HepG2 (cell line): ENCODE data around the gene ODC1. TPM values are rescaled to one million over a fixed set of nuclear protein-coding genes. Genes with fewer than 3 reads are reported as not detected.

Source experiments
- ATAC-seq: fragments of 200-7000 bp; cut with Tn5 transposase; 3 replicates; pipeline ENCODE4 v1.9.1; 2020; ENCODE audit warnings: mild to moderate bottlenecking, moderate library complexity
- BruUV-seq: library from RNA; stranded (reverse); fragments of 400-500 nt; replicated peaks from 2 replicates; lab custom pipeline; 2021; lab: Mats Ljungman, UMichigan
- CTCF ChIA-PET: fragments of 300-600 bp; formaldehyde crosslinking; extraction: SDS; loops from one replicate; lab custom pipeline; 2021; ENCODE audit warnings: low total read pairs, inconsistent platforms, low intra/inter-chr PET ratio; lab: Yijun Ruan, JAX
- POLR2A ChIA-PET: fragments of 350-600 bp; sonication (Branson Sonifier 250); formaldehyde crosslinking; loops from one replicate; lab custom pipeline; 2020; ENCODE audit warnings: antibody characterized with exemption, inconsistent platforms; lab: Yijun Ruan, JAX
- DNase-seq: peaks from one replicate; pipeline ENCODE4 v3.0.0-alpha.2; 2015; ENCODE audit warnings: low spot score
- FAIRE-seq: peaks from 3 replicates; lab custom pipeline; 2011; peaks lifted over from hg19 to GRCh38; lab: Jason Lieb, UNC
- H2AFZ ChIP-seq: one replicate; pipeline ENCODE4 v1.6.1; 2011; ENCODE audit warnings: low read length, inconsistent platforms
- H3K27ac ChIP-seq: fragments of 300-600 bp; 3 replicates; pipeline ENCODE4 v1.8.0; 2011; ENCODE audit warnings: mixed run types, mild to moderate bottlenecking, mixed read lengths, low read length, inconsistent platforms; ENCODE audit not compliant: insufficient read depth; ENCODE audit errors: extremely low read length
- H3K27me3 ChIP-seq, 2 experiments: fragments of 200-600 bp in 1 of 2; 2 replicates in 1 of 2; 3 replicates in 1 of 2; pipeline versions ENCODE4 v1.6.0 to v1.8.0; 2011; ENCODE audit warnings: low read length in 2 of 2, mild to moderate bottlenecking in 2 of 2, moderate library complexity in 2 of 2, inconsistent platforms in 1 of 2; ENCODE audit not compliant: insufficient read depth in 2 of 2, control insufficient read depth in 1 of 2
- H3K36me3 ChIP-seq, 2 experiments: fragments of 200-600 bp in 1 of 2; replicated peaks in 1 of 2; 2 replicates in 1 of 2; 3 replicates in 1 of 2; pipeline versions ENCODE4 v1.5.1 to v1.8.0; 2011; ENCODE audit warnings: low read length in 2 of 2, inconsistent platforms in 1 of 2; ENCODE audit not compliant: insufficient read depth in 2 of 2, control insufficient read depth in 1 of 2
- H3K4me1 ChIP-seq: 2 replicates; pipeline ENCODE4 v1.5.1; 2012; ENCODE audit warnings: low read length, inconsistent platforms; ENCODE audit not compliant: insufficient read depth
- H3K4me2 ChIP-seq: 2 replicates; pipeline ENCODE4 v1.6.0; 2011; ENCODE audit warnings: low read depth, low read length, inconsistent platforms
- H3K4me3 ChIP-seq, 3 experiments: fragments of 200-600 bp in 1 of 3; sonication (generic), shearing (Covaris generic) in 1 of 3; replicated peaks in 1 of 3; 2 replicates each; pipeline ENCODE4 v1.5.1; 2011 to 2016; ENCODE audit warnings: low read length in 3 of 3, inconsistent platforms in 2 of 3, low read depth in 2 of 3, mild to moderate bottlenecking in 2 of 3, control low read depth in 1 of 3, mixed read lengths in 1 of 3; ENCODE audit not compliant: insufficient read depth in 1 of 3
- H3K79me2 ChIP-seq: one replicate; pipeline ENCODE4 v1.6.1; 2011; ENCODE audit warnings: low read length, inconsistent platforms; ENCODE audit not compliant: insufficient read depth
- H3K9ac ChIP-seq: 2 replicates; pipeline ENCODE4 v1.6.0; 2011; ENCODE audit warnings: mild to moderate bottlenecking, low read depth, low read length, inconsistent platforms; ENCODE audit not compliant: insufficient read depth
- H3K9me3 ChIP-seq: 2 replicates; pipeline ENCODE4 v1.5.1; 2012; ENCODE audit warnings: mild to moderate bottlenecking, low read length
- H4K20me1 ChIP-seq: 2 replicates; pipeline ENCODE4 v1.6.0; 2011; ENCODE audit warnings: inconsistent platforms, mild to moderate bottlenecking, low read length, moderate library complexity; ENCODE audit not compliant: insufficient read depth
- ARNTL ChIP-seq: sonication (generic); formaldehyde crosslinking; IDR thresholded peaks from 2 replicates; pipeline ENCODE4 v1.4.0; 2020; ENCODE audit warnings: mild to moderate bottlenecking, missing genetic modification reagents
- GATA4 ChIP-seq: sonication (generic); IDR thresholded peaks from 2 replicates; pipeline ENCODE4 v1.6.1; 2016; ENCODE audit warnings: antibody characterized with exemption, low read depth, borderline replicate concordance
- RCOR2 ChIP-seq: IDR thresholded peaks from 2 replicates; pipeline ENCODE4 v1.6.1; 2016; ENCODE audit warnings: missing biosample characterization, missing genetic modification reagents
- SOX6 ChIP-seq, 2 experiments: fragments of 450-650 bp in 1 of 2; sonication (generic) in 1 of 2; formaldehyde crosslinking in 1 of 2; IDR thresholded peaks; 2 replicates each; pipeline versions ENCODE4 v1.4.0 to v1.6.1; 2017 to 2020; ENCODE audit warnings: antibody characterized with exemption in 1 of 2, mild to moderate bottlenecking in 1 of 2, missing genetic modification reagents in 1 of 2
- SP140L ChIP-seq: sonication (generic); formaldehyde crosslinking; IDR thresholded peaks from 2 replicates; pipeline ENCODE4 v1.4.0; 2020; ENCODE audit warnings: missing genetic modification reagents, borderline replicate concordance
- ZFX ChIP-seq: sonication (generic); formaldehyde crosslinking; IDR thresholded peaks from 2 replicates; pipeline ENCODE4 v1.4.0; 2020; ENCODE audit warnings: mild to moderate bottlenecking, low read depth, missing genetic modification reagents, moderate library complexity
- ZMYM3 ChIP-seq: sonication (generic); formaldehyde crosslinking; IDR thresholded peaks from 2 replicates; pipeline ENCODE4 v1.5.1; 2020; ENCODE audit warnings: mild to moderate bottlenecking, missing genetic modification reagents
- ZNF274 ChIP-seq: sonication (generic); formaldehyde crosslinking; IDR thresholded peaks from 2 replicates; pipeline ENCODE4 v1.5.1; 2020; ENCODE audit warnings: mild to moderate bottlenecking, missing genetic modification reagents
- ZNF430 ChIP-seq: sonication (generic); formaldehyde crosslinking; IDR thresholded peaks from 2 replicates; pipeline ENCODE4 v1.9.0; 2021; ENCODE audit warnings: mild to moderate bottlenecking, missing genetic modification reagents
- ZNF674 ChIP-seq: sonication (generic); formaldehyde crosslinking; IDR thresholded peaks from 2 replicates; pipeline ENCODE4 v1.5.0; 2020; ENCODE audit warnings: low read depth, mild to moderate bottlenecking, missing genetic modification reagents
- ZNF709 ChIP-seq: sonication (generic); formaldehyde crosslinking; IDR thresholded peaks from 2 replicates; pipeline ENCODE4 v1.5.0; 2020; ENCODE audit warnings: mild to moderate bottlenecking, missing genetic modification reagents
- ZNF724P ChIP-seq: sonication (generic); formaldehyde crosslinking; IDR thresholded peaks from 2 replicates; pipeline ENCODE4 v1.8.0; 2022; ENCODE audit warnings: missing genetic modification reagents, borderline replicate concordance
- WGBS: methylation state at CpG from one replicate; pipeline ENCODE4 v1.1.6; 2017; ENCODE audit warnings: low lambda C conversion rate; 5-methylcytosine and 5-hydroxymethylcytosine counted together
- in situ Hi-C: cut with HindIII; loops from 2 replicates; pipeline ENCODE4 v1.10.0; 2017; ENCODE audit warnings: low pct_unique_long_range_greater_than_20kb; ENCODE audit not compliant: extremely low pct_ligation_motif_present
- intact Hi-C: fragments of 100-400 bp; cut with micrococcal nuclease; formaldehyde crosslinking; loops from one replicate; pipeline ENCODE4 v1.10.0; 2022; ENCODE audit not compliant: unreplicated experiment
- polyA plus RNA-seq, 8 experiments: library from polyadenylated mRNA; depleted of rRNA in 3 of 8; stranded (reverse) in 7 of 8; unstranded in 1 of 8; fragments of >200 nt; fragmentation: Illumina TruSeq in 4 of 8; extraction: Trizol in 4 of 8; gene quantifications; 2 replicates each; pipeline versions ENCODE4 v1.2.1 to v1.2.3, GENCODE V29; 2011 to 2016; ENCODE audit warnings: low read depth in 4 of 8, missing spikeins in 1 of 8, mixed read lengths in 1 of 8; ENCODE audit not compliant: insufficient read depth in 1 of 8
- total RNA-seq, 5 experiments: library from RNA; depleted of rRNA; stranded (reverse); fragments of >200 nt; fragmentation: Illumina TruSeq; extraction: Trizol; gene quantifications; 2 replicates each; pipeline ENCODE4 v1.2.3, GENCODE V29; 2016; ENCODE audit warnings: low read depth in 1 of 5
- TF ChIP-seq, protein P1 (sequence below): sonication (generic); formaldehyde crosslinking; IDR thresholded peaks from 2 replicates; pipeline ENCODE4 v1.5.1; 2020; ENCODE audit warnings: mild to moderate bottlenecking, missing genetic modification reagents, moderate library complexity
- TF ChIP-seq, protein P2 (sequence below): sonication (generic); formaldehyde crosslinking; IDR thresholded peaks from 2 replicates; pipeline ENCODE4 v1.4.0; 2020; ENCODE audit warnings: missing genetic modification reagents

Gene ODC1
- total and polyA plus RNA-seq, 2 of the 13 experiments (the other 11 are each of a cell fraction or from before 2014, with no cell fraction given): 142 to 371 TPM

DNA sequence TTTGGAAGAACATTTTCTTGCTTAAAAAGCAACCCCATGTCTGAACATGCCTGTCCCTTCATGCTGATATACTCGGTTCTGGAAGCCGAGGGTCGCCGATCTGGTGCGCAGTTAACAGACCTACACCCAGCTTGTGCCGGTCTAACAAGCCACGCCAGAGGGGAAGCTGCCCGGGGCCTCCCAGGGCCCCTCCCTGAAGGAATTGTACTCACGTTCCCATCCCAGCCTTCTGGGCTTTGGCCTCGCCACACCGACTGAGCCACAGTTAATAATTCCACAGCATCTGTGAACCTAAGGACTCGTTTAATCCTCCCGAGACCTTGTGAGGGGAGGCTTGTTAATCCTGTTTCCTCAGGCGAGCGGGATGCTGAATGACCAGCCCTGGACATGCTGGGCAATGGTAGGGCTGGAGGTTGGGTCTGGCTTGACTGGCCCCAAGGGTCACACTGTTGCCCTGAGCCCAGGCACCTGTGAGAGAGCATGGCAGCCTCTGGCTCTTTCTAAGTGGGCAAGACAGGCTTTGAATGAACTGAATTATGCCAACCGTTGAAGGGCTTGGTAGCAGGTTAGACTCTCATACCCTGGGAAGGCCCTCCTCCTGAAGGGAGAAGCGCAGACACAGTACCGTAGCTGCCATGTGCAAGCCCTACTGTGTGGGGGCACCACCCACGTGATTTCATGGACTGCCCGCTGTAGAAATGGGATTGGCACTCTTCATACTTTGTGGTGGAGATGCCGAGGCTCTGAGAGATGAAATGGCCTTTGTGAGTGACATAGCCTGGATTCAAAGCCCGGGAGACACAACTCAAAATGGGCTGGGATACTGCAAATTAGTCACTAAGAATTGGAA is 27.9 kb upstream of the ODC1 start:
- H3K36me3 ChIP-seq: no peaks in the 10 kb centered on the region
- peaks cover 17 to 69% of the 10 kb centered on the region in 2 experiments; a peak in 4 of 5 replicates for H3K27me3 ChIP-seq
- 0 out of 2 replicates have a peak, but pooled peaks have one; percentile 42 for TF ChIP-seq ZNF724P (CRISPR knock-in tag)
- 0 out of 2 replicates have a peak, but pooled peaks have one; percentile 24 for TF ChIP-seq ZNF674
- no peak for TF ChIP-seq GATA4
- intact Hi-C loops (no loop called here), in situ Hi-C loops (loop anchor here (10.0 kb wide), 1 partner anchor 189 kb away; no protein-coding TSS in a partner anchor)
- H3K4me2 ChIP-seq: peak overlapping the region; percentile 13; the same call in 1 of the 2 replicates
- no peak overlapping the region for H2AFZ ChIP-seq
- no peaks in the 10 kb centered on the region for H3K9me3 ChIP-seq
- H3K4me3 ChIP-seq: no peak overlapping the region
- CTCF ChIA-PET: no interaction called here
- DNase-seq (no peak), ATAC-seq (peak; percentile 9), FAIRE-seq (no peak)
- peaks cover 56% of the 10 kb centered on the region for H3K4me1 ChIP-seq
- no peaks in the 10 kb centered on the region for H3K79me2 ChIP-seq
- H3K9ac ChIP-seq: no peak overlapping the region
- 54% methylated on average over 20 of the region's 22 CpGs for WGBS
- no TSS peak for BruUV-seq
- POLR2A ChIA-PET: interaction anchor here (0.6 kb wide), 1 partner anchor 9 kb away, joined by 3 read pairs; no protein-coding TSS in a partner anchor
- H4K20me1 ChIP-seq: no peaks in the 10 kb centered on the region
- no peak overlapping the region for H3K27ac ChIP-seq

DNA sequence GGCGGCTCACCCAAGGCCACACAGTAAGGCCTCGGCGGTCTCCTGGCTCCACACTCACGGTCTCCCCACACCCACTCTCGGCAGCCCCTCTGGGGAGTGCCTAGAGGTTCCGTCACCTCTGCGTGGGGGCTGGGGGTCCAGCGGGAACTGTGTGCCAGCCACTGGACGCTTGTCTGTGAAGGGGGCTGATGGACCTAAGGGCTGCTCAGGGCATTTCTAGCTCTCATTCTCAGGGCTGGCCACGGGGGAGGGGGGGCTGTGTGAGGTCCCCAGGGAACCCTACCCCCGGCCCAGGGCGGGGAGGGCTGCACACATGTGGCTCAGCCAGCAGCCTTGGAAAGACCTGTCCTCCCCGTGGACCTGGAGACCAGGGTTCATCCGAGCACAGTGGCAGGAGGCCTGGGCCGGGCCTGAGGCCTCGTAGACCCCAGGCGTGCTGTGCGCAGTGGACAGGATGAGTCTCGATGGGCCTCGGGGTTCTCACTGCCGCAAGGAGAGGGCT is 27.1 kb upstream of the ODC1 start:
- DNase-seq: no peak
- Histone ChIP-seq H3K9me3 (no peaks in the 10 kb centered on the region), H3K9ac (no peak overlapping the region), H3K4me2 (no peak overlapping the region), H3K79me2 (no peaks in the 10 kb centered on the region), H3K27ac (no peak overlapping the region), H3K4me3 (no peak overlapping the region; a peak in 1 of 6 replicates), H3K36me3 (no peaks in the 10 kb centered on the region), H3K27me3 (peaks cover 17 to 76% of the 10 kb centered on the region in 2 experiments; a peak in 4 of 5 replicates), H3K4me1 (peaks cover 48% of the 10 kb centered on the region), H2AFZ (no peak overlapping the region), H4K20me1 (no peaks in the 10 kb centered on the region)
- ChIA-PET CTCF (no interaction called here), POLR2A (interaction anchor here (0.6 kb wide), 1 partner anchor 8 kb away, joined by 3 read pairs; no protein-coding TSS in a partner anchor)
- intact Hi-C loops (no loop called here), in situ Hi-C loops (loop anchor here (10.0 kb wide), 1 partner anchor 190 kb away; no protein-coding TSS in a partner anchor)
- FAIRE-seq: no peak
- no TSS peak for BruUV-seq
- ATAC-seq: peak; percentile 69
- WGBS: 53% methylated on average over 16 of the region's 21 CpGs
- TF ChIP-seq, protein P1, sequence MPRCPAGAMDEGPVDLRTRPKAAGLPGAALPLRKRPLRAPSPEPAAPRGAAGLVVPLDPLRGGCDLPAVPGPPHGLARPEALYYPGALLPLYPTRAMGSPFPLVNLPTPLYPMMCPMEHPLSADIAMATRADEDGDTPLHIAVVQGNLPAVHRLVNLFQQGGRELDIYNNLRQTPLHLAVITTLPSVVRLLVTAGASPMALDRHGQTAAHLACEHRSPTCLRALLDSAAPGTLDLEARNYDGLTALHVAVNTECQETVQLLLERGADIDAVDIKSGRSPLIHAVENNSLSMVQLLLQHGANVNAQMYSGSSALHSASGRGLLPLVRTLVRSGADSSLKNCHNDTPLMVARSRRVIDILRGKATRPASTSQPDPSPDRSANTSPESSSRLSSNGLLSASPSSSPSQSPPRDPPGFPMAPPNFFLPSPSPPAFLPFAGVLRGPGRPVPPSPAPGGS (CRISPR knock-in tag): 0 out of 2 replicates have a peak, but pooled peaks have one; percentile 24
- TF ChIP-seq ZNF274 (0 out of 2 replicates have a peak, but pooled peaks have one; percentile 17), ARNTL (CRISPR knock-in tag) (0 out of 2 replicates have a peak, but pooled peaks have one; percentile 19), ZNF709 (CRISPR knock-in tag) (0 out of 2 replicates have a peak, but pooled peaks have one; percentile 6), ZNF430 (peak; percentile 90), ZMYM3 (CRISPR knock-in tag) (peak; percentile 47), RCOR2 (CRISPR knock-in tag) (no peak), SOX6 (IDR thresholded peaks at IDR 0.05) (no peak), SOX6 (CRISPR knock-in tag; IDR thresholded peaks at IDR 0.05) (0 out of 2 replicates have a peak, but pooled peaks have one; percentile 24), SP140L (no peak), ZFX (peak; percentile 68)
- TF ChIP-seq, protein P2, sequence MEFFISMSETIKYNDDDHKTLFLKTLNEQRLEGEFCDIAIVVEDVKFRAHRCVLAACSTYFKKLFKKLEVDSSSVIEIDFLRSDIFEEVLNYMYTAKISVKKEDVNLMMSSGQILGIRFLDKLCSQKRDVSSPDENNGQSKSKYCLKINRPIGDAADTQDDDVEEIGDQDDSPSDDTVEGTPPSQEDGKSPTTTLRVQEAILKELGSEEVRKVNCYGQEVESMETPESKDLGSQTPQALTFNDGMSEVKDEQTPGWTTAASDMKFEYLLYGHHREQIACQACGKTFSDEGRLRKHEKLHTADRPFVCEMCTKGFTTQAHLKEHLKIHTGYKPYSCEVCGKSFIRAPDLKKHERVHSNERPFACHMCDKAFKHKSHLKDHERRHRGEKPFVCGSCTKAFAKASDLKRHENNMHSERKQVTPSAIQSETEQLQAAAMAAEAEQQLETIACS (CRISPR knock-in tag): no peak
